ENCODE results near the gene NPY.

The NPY gene

GRCh38 chr7:24304494-24305095, 20.6 kb downstream of the NPY start:
- no peak overlapping the region for H3K9ac ChIP-seq
- H2AFZ ChIP-seq: no peak overlapping the region
- no peak overlapping the region for H3K27ac ChIP-seq
- no peaks in the 10 kb centered on the region for H3K79me2 ChIP-seq
- no peaks in the 10 kb centered on the region for H3K9me3 ChIP-seq (ENCODE audit: control insufficient read depth, low read length)
- H3K4me1 ChIP-seq: no peaks in the 10 kb centered on the region
- H3K27me3 ChIP-seq (ENCODE audit: control insufficient read depth, insufficient read depth, low read length): no peaks in the 10 kb centered on the region
- H3K36me3 ChIP-seq (ENCODE audit: control insufficient read depth, insufficient read depth, low read length): no peaks in the 10 kb centered on the region
- H3K4me2 ChIP-seq (ENCODE audit: low read length): no peak overlapping the region
- no peak for TF ChIP-seq CTCF (IDR thresholded peaks at IDR 0.05)
- no peak overlapping the region for H3K4me3 ChIP-seq (ENCODE audit: low read depth, low read length)

- no peaks in the 10 kb centered on the region for H3K36me3 ChIP-seq (ENCODE audit: control insufficient read depth, insufficient read depth, low read length)
- no peak overlapping the region for H3K4me2 ChIP-seq (ENCODE audit: low read length)
- no peaks in the 10 kb centered on the region for H3K4me1 ChIP-seq
- no peak overlapping the region for H3K9ac ChIP-seq
- no peak overlapping the region for H3K4me3 ChIP-seq (ENCODE audit: low read depth, low read length)
- no peak overlapping the region for H2AFZ ChIP-seq
- H3K9me3 ChIP-seq (ENCODE audit: control insufficient read depth, low read length): no peaks in the 10 kb centered on the region
- no peaks in the 10 kb centered on the region for H3K79me2 ChIP-seq
- H3K27me3 ChIP-seq (ENCODE audit: control insufficient read depth, insufficient read depth, low read length): no peaks in the 10 kb centered on the region
- H3K27ac ChIP-seq: no peak overlapping the region
- TF ChIP-seq CTCF (IDR thresholded peaks at IDR 0.05): no peak
Measured at GRCh38 chr7:24307326-24307725, 23.3 kb downstream of the NPY start.

GRCh38 chr7:24312588-24312987, 28.6 kb downstream of the NPY start:
- Histone ChIP-seq H3K9me3 (ENCODE audit: control insufficient read depth, low read length) (no peaks in the 10 kb centered on the region), H2AFZ (no peak overlapping the region), H3K4me3 (ENCODE audit: low read depth, low read length) (no peak overlapping the region), H3K4me1 (no peaks in the 10 kb centered on the region), H3K27me3 (ENCODE audit: control insufficient read depth, insufficient read depth, low read length) (no peaks in the 10 kb centered on the region), H3K36me3 (ENCODE audit: control insufficient read depth, insufficient read depth, low read length) (no peaks in the 10 kb centered on the region), H3K4me2 (ENCODE audit: low read length) (no peak overlapping the region), H3K79me2 (no peaks in the 10 kb centered on the region), H3K9ac (no peak overlapping the region), H3K27ac (no peak overlapping the region)
- TF ChIP-seq CTCF (IDR thresholded peaks at IDR 0.05): no peak

- H3K9ac ChIP-seq: no peak overlapping the region
- H3K27me3 ChIP-seq (ENCODE audit: control insufficient read depth, insufficient read depth, low read length): no peaks in the 10 kb centered on the region
- H3K4me2 ChIP-seq (ENCODE audit: low read length): no peak overlapping the region
- H3K4me1 ChIP-seq: no peaks in the 10 kb centered on the region
- H3K27ac ChIP-seq: no peak overlapping the region
- no peak for TF ChIP-seq CTCF (IDR thresholded peaks at IDR 0.05)
- no peaks in the 10 kb centered on the region for H3K79me2 ChIP-seq
- no peak overlapping the region for H3K4me3 ChIP-seq (ENCODE audit: low read depth, low read length)
- H3K36me3 ChIP-seq (ENCODE audit: control insufficient read depth, insufficient read depth, low read length): no peaks in the 10 kb centered on the region
- H2AFZ ChIP-seq: no peak overlapping the region
- H3K9me3 ChIP-seq (ENCODE audit: control insufficient read depth, low read length): no peaks in the 10 kb centered on the region
Measured at GRCh38 chr7:24313777-24314176, 29.8 kb downstream of the NPY start.

- Histone ChIP-seq H3K27ac (no peak overlapping the region), H3K4me3 (ENCODE audit: low read depth, low read length) (no peak overlapping the region), H3K9me3 (ENCODE audit: control insufficient read depth, low read length) (no peaks in the 10 kb centered on the region), H2AFZ (no peak overlapping the region), H3K4me1 (no peaks in the 10 kb centered on the region), H3K36me3 (ENCODE audit: control insufficient read depth, insufficient read depth, low read length) (no peaks in the 10 kb centered on the region), H3K79me2 (no peaks in the 10 kb centered on the region), H3K4me2 (ENCODE audit: low read length) (no peak overlapping the region), H3K9ac (no peak overlapping the region), H3K27me3 (ENCODE audit: control insufficient read depth, insufficient read depth, low read length) (no peaks in the 10 kb centered on the region)
- no peak for TF ChIP-seq CTCF (IDR thresholded peaks at IDR 0.05)
Measured at GRCh38 chr7:24316340-24316739, 32.4 kb downstream of the NPY start.
